Astrocyte of the cerebellum (primary cell): Measurements from ENCODE around the gene PLG.
"Not testable (repeated sequence)": the region's sequence is repeated elsewhere in the genome, so short reads cannot be mapped to it uniquely, and the experiment has no call there.

ENCODE experiments used
- DNase-seq: peaks from one replicate; pipeline ENCODE4 v3.0.0-alpha.2; 2011; ENCODE audit warnings: low read depth
- H3K4me3 ChIP-seq: 2 replicates; pipeline ENCODE4 v1.5.1; 2011; ENCODE audit warnings: mild to moderate bottlenecking, low read depth, low read length, moderate library complexity
- in situ Hi-C: cut with HindIII; loops from 2 replicates; pipeline ENCODE4 v1.10.0; 2017; ENCODE audit warnings: low sequenced_read_pairs
- TF ChIP-seq, protein P1 (sequence below): IDR thresholded peaks from 2 replicates; pipeline ENCODE4 v1.5.1; 2012; ENCODE audit warnings: low read length, low read depth, moderate library complexity, mild to moderate bottlenecking; ENCODE audit errors: missing control alignments

PLG gene

DNA sequence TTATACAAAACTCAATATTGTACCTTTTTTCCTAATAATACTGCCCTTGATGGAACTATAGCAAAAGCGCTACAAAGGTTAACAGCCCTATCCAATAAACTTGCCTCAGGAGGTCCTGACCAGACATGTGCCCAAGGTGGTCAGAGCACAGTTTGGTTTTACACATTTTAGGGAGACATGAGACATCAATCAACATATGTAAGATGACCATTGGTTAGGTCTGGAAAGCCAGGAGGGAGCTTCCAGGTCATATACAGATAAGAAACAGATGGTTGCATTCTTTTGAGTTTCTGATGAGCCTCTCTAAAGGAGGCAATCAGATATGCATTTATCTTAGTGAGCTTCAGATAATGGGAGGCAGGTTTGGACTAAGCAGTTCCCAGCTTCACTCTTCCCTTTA is 91.6 kb downstream of the PLG start:
- in situ Hi-C loops = no loop called here
- no peak overlapping the region for H3K4me3 ChIP-seq
- DNase-seq = no peak
- TF ChIP-seq, protein P1, sequence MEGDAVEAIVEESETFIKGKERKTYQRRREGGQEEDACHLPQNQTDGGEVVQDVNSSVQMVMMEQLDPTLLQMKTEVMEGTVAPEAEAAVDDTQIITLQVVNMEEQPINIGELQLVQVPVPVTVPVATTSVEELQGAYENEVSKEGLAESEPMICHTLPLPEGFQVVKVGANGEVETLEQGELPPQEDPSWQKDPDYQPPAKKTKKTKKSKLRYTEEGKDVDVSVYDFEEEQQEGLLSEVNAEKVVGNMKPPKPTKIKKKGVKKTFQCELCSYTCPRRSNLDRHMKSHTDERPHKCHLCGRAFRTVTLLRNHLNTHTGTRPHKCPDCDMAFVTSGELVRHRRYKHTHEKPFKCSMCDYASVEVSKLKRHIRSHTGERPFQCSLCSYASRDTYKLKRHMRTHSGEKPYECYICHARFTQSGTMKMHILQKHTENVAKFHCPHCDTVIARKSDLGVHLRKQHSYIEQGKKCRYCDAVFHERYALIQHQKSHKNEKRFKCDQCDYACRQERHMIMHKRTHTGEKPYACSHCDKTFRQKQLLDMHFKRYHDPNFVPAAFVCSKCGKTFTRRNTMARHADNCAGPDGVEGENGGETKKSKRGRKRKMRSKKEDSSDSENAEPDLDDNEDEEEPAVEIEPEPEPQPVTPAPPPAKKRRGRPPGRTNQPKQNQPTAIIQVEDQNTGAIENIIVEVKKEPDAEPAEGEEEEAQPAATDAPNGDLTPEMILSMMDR = no peak

GRCh38 chr6:160795721-160796120 is 93.7 kb downstream of the PLG start:
- H3K4me3 ChIP-seq = no peak overlapping the region
- TF ChIP-seq, protein P1 = no peak
- no peak for DNase-seq
- in situ Hi-C loops = no loop called here

DNA sequence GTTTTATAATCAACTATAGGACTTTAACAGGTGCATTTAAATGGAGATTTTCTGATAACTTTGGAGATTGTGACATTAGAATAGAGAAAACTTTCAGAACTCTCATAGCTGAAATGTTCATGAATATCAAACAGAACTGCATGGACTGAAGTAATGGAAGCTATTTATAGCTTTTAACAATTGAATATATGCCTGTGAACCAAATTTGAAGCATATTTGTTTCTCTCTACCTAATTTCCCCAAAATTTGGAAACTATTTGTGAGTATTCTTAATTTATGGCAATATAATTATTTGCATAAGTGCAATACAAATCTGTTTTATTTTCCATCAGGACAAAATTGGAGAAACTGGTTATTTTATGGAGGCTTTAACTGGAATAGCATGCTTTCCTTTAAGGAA is 96.6 kb downstream of the PLG start:
- in situ Hi-C loops = no loop called here
- TF ChIP-seq, protein P1 = no peak
- H3K4me3 ChIP-seq = no peak overlapping the region
- DNase-seq = no peak

- in situ Hi-C loops = no loop called here
- no peak for DNase-seq
- H3K4me3 ChIP-seq = no peak overlapping the region
- TF ChIP-seq, protein P1 = no peak
Observed at GRCh38 chr6:160799801-160800506, 97.9 kb downstream of the PLG start.

DNA sequence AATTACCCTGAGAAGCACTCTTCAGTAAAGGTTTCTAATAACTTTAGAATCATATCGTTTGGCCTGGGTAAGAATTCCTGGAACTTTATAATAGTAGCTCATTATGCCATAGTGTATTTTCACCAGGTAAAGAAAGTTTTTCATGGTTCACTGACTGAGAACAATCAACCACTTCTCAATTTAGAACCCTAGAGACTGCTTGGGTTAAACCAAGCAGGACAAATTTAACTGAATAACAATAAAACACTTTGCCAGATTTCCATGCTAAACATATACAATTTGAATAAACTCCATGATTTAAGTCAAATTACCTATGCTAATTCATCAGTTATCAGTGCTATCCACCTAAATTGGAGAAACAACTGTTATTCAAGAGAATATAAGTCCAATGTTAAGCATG is 99.4 kb downstream of the PLG start:
- TF ChIP-seq, protein P1 = no peak
- no peak overlapping the region for H3K4me3 ChIP-seq
- in situ Hi-C loops = no loop called here
- DNase-seq = no peak

- in situ Hi-C loops, H3K4me3 ChIP-seq, DNase-seq: not testable (repeated sequence)
Observed at GRCh38 chr6:160802049-160802448, 100.0 kb downstream of the PLG start.
